GM12878 (cell line): Measurements from ENCODE around the gene CLCN2. TPM values are rescaled to one million over a fixed set of nuclear protein-coding genes. Genes with fewer than 3 reads are reported as not detected.

Experiments
- ATAC-seq: fragments of 200-7000 bp; cut with Tn5 transposase; 3 replicates; pipeline ENCODE4 v1.9.1; 2020; ENCODE audit warnings: mild to moderate bottlenecking, moderate library complexity
- BruUV-seq: library from RNA; stranded (reverse); fragments of 400-500 nt; replicated peaks from 2 replicates; lab custom pipeline; 2021; lab: Mats Ljungman, UMichigan
- CTCF ChIA-PET: fragments of 300-600 bp; sonication (Branson Sonifier 250); formaldehyde crosslinking; extraction: SDS; loops from one replicate; lab custom pipeline; 2021; ENCODE audit warnings: inconsistent platforms; lab: Yijun Ruan, JAX
- POLR2A ChIA-PET: fragments of 350-600 bp; formaldehyde crosslinking; extraction: SDS; loops from one replicate; lab custom pipeline; 2021; ENCODE audit warnings: inconsistent platforms; lab: Charles Lee
- RAD21 ChIA-PET: fragments of 300-600 bp; sonication (Branson Sonifier 250); formaldehyde crosslinking; loops from one replicate; lab custom pipeline; 2023; ENCODE audit warnings: antibody characterized with exemption; ENCODE audit not compliant: unreplicated experiment; lab: Charles Lee
- SMC1A ChIA-PET: fragments of 300-600 bp; sonication (Branson Sonifier 250); formaldehyde crosslinking; loops from one replicate; lab custom pipeline; 2023; ENCODE audit not compliant: unreplicated experiment, uncharacterized antibody; lab: Charles Lee
- DNase-seq: peaks from one replicate; pipeline ENCODE4 v3.0.0-alpha.2; 2011; ENCODE audit warnings: low read depth, low spot score
- FAIRE-seq: peaks from 3 replicates; lab custom pipeline; 2011; peaks lifted over from hg19 to GRCh38; lab: Jason Lieb, UNC
- H2AFZ ChIP-seq: 2 replicates; pipeline ENCODE4 v1.6.0; 2011; ENCODE audit warnings: low read depth, low read length, control low read depth; ENCODE audit not compliant: control insufficient read depth
- H3K27ac ChIP-seq: 2 replicates; pipeline ENCODE4 v1.5.1; 2011; ENCODE audit warnings: control low read depth; ENCODE audit not compliant: control insufficient read depth, insufficient read depth
- H3K27me3 ChIP-seq, 2 experiments: replicated peaks in 1 of 2; 2 replicates each; pipeline versions ENCODE4 v1.6.0 to v1.6.1; 2011; ENCODE audit warnings: low read length in 1 of 2; ENCODE audit not compliant: control insufficient read depth in 2 of 2, insufficient read depth in 2 of 2
- H3K36me3 ChIP-seq, 2 experiments: 2 replicates each; pipeline ENCODE4 v1.5.1; 2011; ENCODE audit warnings: low read length in 1 of 2; ENCODE audit not compliant: control insufficient read depth in 2 of 2, insufficient read depth in 2 of 2
- H3K4me1 ChIP-seq: 2 replicates; pipeline ENCODE4 v1.6.1; 2011; ENCODE audit warnings: mild to moderate bottlenecking, low read length, moderate library complexity, mixed read lengths; ENCODE audit not compliant: control insufficient read depth, insufficient read depth
- H3K4me2 ChIP-seq: 2 replicates; pipeline ENCODE4 v1.6.0; 2011; ENCODE audit warnings: control low read depth; ENCODE audit not compliant: control insufficient read depth, insufficient read depth
- H3K4me3 ChIP-seq: fragments of 200-600 bp; sonication (generic); 2 replicates; pipeline ENCODE4 v1.5.1; 2016
- H3K79me2 ChIP-seq: 2 replicates; pipeline ENCODE4 v1.6.0; 2011; ENCODE audit warnings: low read length; ENCODE audit not compliant: control insufficient read depth, insufficient read depth
- H3K9ac ChIP-seq: 2 replicates; pipeline ENCODE4 v1.8.0; 2011; ENCODE audit warnings: low read length, control low read depth, mixed read lengths; ENCODE audit not compliant: control insufficient read depth, insufficient read depth
- H3K9me3 ChIP-seq: replicated peaks from 3 replicates; pipeline ENCODE4 v1.5.1; 2011; ENCODE audit warnings: mild to moderate bottlenecking, low read length; ENCODE audit not compliant: control insufficient read depth, insufficient read depth
- H4K20me1 ChIP-seq: 2 replicates; pipeline ENCODE4 v1.6.0; 2011; ENCODE audit not compliant: control insufficient read depth, insufficient read depth
- EZH2 ChIP-seq: IDR thresholded peaks from 2 replicates; pipeline ENCODE4 v1.6.1; 2012; ENCODE audit warnings: low read depth, mild to moderate bottlenecking, control low read depth, inconsistent platforms, low read length, borderline replicate concordance; ENCODE audit not compliant: control insufficient read depth
- IRF4 ChIP-seq: IDR thresholded peaks from 2 replicates; pipeline ENCODE4 v1.6.1; 2011; ENCODE audit warnings: low read depth, low read length
- MYC ChIP-seq: IDR thresholded peaks from 2 replicates; pipeline ENCODE4 v1.6.1; 2011; ENCODE audit warnings: mild to moderate bottlenecking, low read length, moderate library complexity, inconsistent platforms; ENCODE audit not compliant: insufficient read depth, insufficient replicate concordance, insufficient read length, severe bottlenecking
- NFIC ChIP-seq: IDR thresholded peaks from 2 replicates; pipeline ENCODE4 v1.6.1; 2012; ENCODE audit warnings: low read depth, mild to moderate bottlenecking, inconsistent platforms, low read length, moderate library complexity
- PKNOX1 ChIP-seq: fragments of 450-650 bp; IDR thresholded peaks from 2 replicates; pipeline ENCODE4 v1.6.1; 2016; ENCODE audit warnings: mild to moderate bottlenecking
- RAD21 ChIP-seq: IDR thresholded peaks from 2 replicates; pipeline ENCODE4 v1.6.1; 2011; ENCODE audit warnings: mild to moderate bottlenecking, low read depth, low read length, moderate library complexity; ENCODE audit not compliant: insufficient read depth
- RBBP5 ChIP-seq: fragments of 200-600 bp; sonication (generic); conservative IDR thresholded peaks from 2 replicates; pipeline ENCODE4 v1.6.1; 2016
- REST ChIP-seq: IDR thresholded peaks from 2 replicates; pipeline ENCODE4 v1.6.1; 2012; ENCODE audit warnings: mild to moderate bottlenecking, low read depth, low read length
- SMARCA5 ChIP-seq: fragments of 450-650 bp; IDR thresholded peaks from 2 replicates; pipeline ENCODE4 v1.6.1; 2017; ENCODE audit warnings: mild to moderate bottlenecking
- SMC3 ChIP-seq: IDR thresholded peaks from 2 replicates; pipeline ENCODE4 v1.6.1; 2011; ENCODE audit warnings: low read length, improper control_type of control experiment, borderline replicate concordance
- ZNF207 ChIP-seq: fragments of 450-650 bp; IDR thresholded peaks from 2 replicates; pipeline ENCODE4 v1.6.1; 2014; ENCODE audit warnings: antibody characterized with exemption, mild to moderate bottlenecking, borderline replicate concordance
- WGBS: methylation state at CpG from one replicate; pipeline ENCODE4 v1.1.6; 2016; ENCODE audit warnings: low lambda C conversion rate; ENCODE audit not compliant: insufficient replicate concordance, insufficient coverage; ENCODE audit errors: missing lambda C conversion rate; 5-methylcytosine and 5-hydroxymethylcytosine counted together
- in situ Hi-C: fragments of 300-500 bp; cut with MboI; formaldehyde crosslinking; loops from 9 replicates; pipeline ENCODE4 v1.14.3; 2018; ENCODE audit warnings: mixed read lengths
- intact Hi-C: fragments of 100-400 bp; cut with micrococcal nuclease; formaldehyde crosslinking; loops from one replicate; pipeline ENCODE4 v1.14.2; 2022; ENCODE audit not compliant: unreplicated experiment
- polyA plus RNA-seq, 11 experiments: library from polyadenylated mRNA; depleted of rRNA in 4 of 11; unstranded in 6 of 11; stranded (reverse) in 5 of 11; fragments of >200 nt; fragmentation: Nextera tagmentation in 4 of 11; fragmentation: Illumina TruSeq in 1 of 11; extraction: Ambion mirVana in 4 of 11; extraction: Trizol in 1 of 11; gene quantifications; 1 replicate in 1 of 11; 2 replicates in 10 of 11; pipeline versions ENCODE4 v1.2.1 to v1.2.3, GENCODE V29; 2011 to 2016; ENCODE audit warnings: inconsistent platforms in 2 of 11, missing spikeins in 2 of 11, low read depth in 1 of 11
- total RNA-seq, 4 experiments: library from RNA; depleted of rRNA in 3 of 4; stranded (reverse); fragments of >200 nt in 3 of 4; fragmentation: Illumina TruSeq in 1 of 4; extraction: Trizol in 1 of 4; gene quantifications; 2 replicates each; pipeline versions ENCODE4 v1.2.1 to v1.2.3, GENCODE V29; 2013 to 2021

CLCN2 gene
- total and polyA plus RNA-seq, 10 of the 15 experiments (the other 5 are each of a cell fraction or from before 2014, with no cell fraction given) = 0.13 to 2.6 (median 0.85) TPM; not detected in 1

- TF ChIP-seq RAD21 = no peak
- TF ChIP-seq, all 136 proteins: peak for 0
Observed at GRCh38 chr3:184353546-184353941, 7.9 kb downstream of the CLCN2 start (continued).

GRCh38 chr3:184352897-184353545 is 8.4 kb downstream of the CLCN2 start:
- DNase-seq (no peak), FAIRE-seq (no peak), ATAC-seq (no peak)
- ChIA-PET CTCF (interaction anchor here (0.5 to 3.7 kb wide), 13 partner anchors 8 to 872 kb away, joined by 3 to 26 read pairs (median 3); no protein-coding TSS in a partner anchor), RAD21 (interaction anchor here (1.2 to 2.6 kb wide), 2 partner anchors 19 to 161 kb away, joined by 9 to 11 read pairs; no protein-coding TSS in a partner anchor), POLR2A (no interaction called here), SMC1A (no interaction called here)
- no peaks in the 10 kb centered on the region for H3K27me3 ChIP-seq
- no peaks in the 10 kb centered on the region for H3K79me2 ChIP-seq
- TF ChIP-seq ZNF207 (no peak), REST (no peak), SMARCA5 (no peak), PKNOX1 (no peak), MYC (no peak), EZH2 (no peak), RBBP5 (no peak), NFIC (no peak), IRF4 (no peak), SMC3 (no peak)
- no peaks in the 10 kb centered on the region for H3K4me1 ChIP-seq
- no peak overlapping the region for H3K27ac ChIP-seq
- H3K4me2 ChIP-seq = no peak overlapping the region
- no peak overlapping the region for H3K4me3 ChIP-seq
- no peaks in the 10 kb centered on the region for H3K36me3 ChIP-seq
- no peaks in the 10 kb centered on the region for H4K20me1 ChIP-seq
- no peak overlapping the region for H3K9ac ChIP-seq
- H2AFZ ChIP-seq = no peak overlapping the region
- no peaks in the 10 kb centered on the region for H3K9me3 ChIP-seq
- intact Hi-C loops = no loop called here
- in situ Hi-C loops = no loop called here
- 61% methylated on average over 11 of the region's 11 CpGs for WGBS
- no TSS peak for BruUV-seq
